Endothelial cell of umbilical vein (primary cell): ENCODE measurements around the gene AZI2. TPM values are rescaled to one million over a fixed set of nuclear protein-coding genes. Genes with fewer than 3 reads are reported as not detected.

Experiments used
- BruUV-seq: library from RNA; stranded (reverse); fragments of 400-500 nt; replicated peaks from 2 replicates; lab custom pipeline; 2021; lab: Mats Ljungman, UMichigan
- CTCF ChIA-PET: fragments of 300-600, 350-600 bp; sonication (Branson Sonifier 250); formaldehyde crosslinking; loops from one replicate; lab custom pipeline; 2021; ENCODE audit warnings: antibody characterized with exemption, inconsistent platforms; lab: Charles Lee
- POLR2A ChIA-PET: fragments of 300-600, 350-600 bp; sonication (Branson Sonifier 250); formaldehyde crosslinking; loops from one replicate; lab custom pipeline; 2021; ENCODE audit warnings: antibody characterized with exemption, inconsistent platforms; lab: Charles Lee
- DNase-seq: peaks from one replicate; pipeline ENCODE4 v3.0.0-alpha.2; 2011; ENCODE audit warnings: low read depth, low spot score
- FAIRE-seq: peaks from 2 replicates; lab custom pipeline; 2011; peaks lifted over from hg19 to GRCh38; lab: Jason Lieb, UNC
- H2AFZ ChIP-seq: 2 replicates; pipeline ENCODE4 v1.6.0; 2012; ENCODE audit warnings: low read depth, low read length, control low read depth, inconsistent platforms
- H3K27ac ChIP-seq: 2 replicates; pipeline ENCODE4 v1.5.1; 2011; ENCODE audit warnings: low read depth, mild to moderate bottlenecking, control low read depth, low read length, moderate library complexity; ENCODE audit not compliant: insufficient read depth
- H3K27me3 ChIP-seq, 2 experiments: 2 replicates each; pipeline versions ENCODE4 v1.6.0 to v1.6.1; 2011; ENCODE audit warnings: low read length in 2 of 2, mixed read lengths in 1 of 2; ENCODE audit not compliant: control insufficient read depth in 2 of 2, insufficient read depth in 2 of 2
- H3K36me3 ChIP-seq, 2 experiments: 2 replicates in 1 of 2; 3 replicates in 1 of 2; pipeline ENCODE4 v1.5.1; 2011; ENCODE audit warnings: low read length in 2 of 2, mild to moderate bottlenecking in 1 of 2, moderate library complexity in 1 of 2; ENCODE audit not compliant: control insufficient read depth in 2 of 2, insufficient read depth in 2 of 2; ENCODE audit errors: extremely low read depth in 1 of 2
- H3K4me1 ChIP-seq: 3 replicates; pipeline ENCODE4 v1.5.1; 2011; ENCODE audit warnings: mild to moderate bottlenecking, low read length; ENCODE audit not compliant: control insufficient read depth, insufficient read depth; ENCODE audit errors: extremely low read depth
- H3K4me2 ChIP-seq: 2 replicates; pipeline ENCODE4 v1.6.1; 2011; ENCODE audit warnings: low read length, control low read depth, mixed read lengths; ENCODE audit not compliant: insufficient read depth
- H3K4me3 ChIP-seq, 3 experiments: fragments of 200-600 bp in 1 of 3; sonication (generic), shearing (Covaris generic) in 1 of 3; replicated peaks in 1 of 3; 2 replicates each; pipeline ENCODE4 v1.5.1; 2011 to 2016; ENCODE audit warnings: control low read depth in 3 of 3, low read length in 3 of 3, mild to moderate bottlenecking in 2 of 3, inconsistent platforms in 1 of 3, low read depth in 1 of 3, moderate library complexity in 1 of 3; ENCODE audit not compliant: insufficient read depth in 1 of 3
- H3K79me2 ChIP-seq: 2 replicates; pipeline ENCODE4 v1.6.0; 2012; ENCODE audit warnings: low read length, inconsistent platforms; ENCODE audit not compliant: control insufficient read depth, insufficient read depth
- H3K9ac ChIP-seq: replicated peaks from 2 replicates; pipeline ENCODE3; 2011; ENCODE audit warnings: low read length, control low read depth; ENCODE audit not compliant: insufficient read depth; ENCODE audit errors: extremely low read depth
- H3K9me1 ChIP-seq: replicated peaks from 3 replicates; pipeline ENCODE4 v1.6.0; 2011; ENCODE audit warnings: mild to moderate bottlenecking, low read length; ENCODE audit not compliant: control insufficient read depth, insufficient read depth; ENCODE audit errors: extremely low read depth
- H3K9me3 ChIP-seq: replicated peaks from 2 replicates; pipeline ENCODE4 v1.5.1; 2012; ENCODE audit warnings: low read length, inconsistent platforms; ENCODE audit not compliant: control insufficient read depth, insufficient read depth
- H4K20me1 ChIP-seq: replicated peaks from 2 replicates; pipeline ENCODE3; 2011; ENCODE audit warnings: mild to moderate bottlenecking, low read length; ENCODE audit not compliant: control insufficient read depth, insufficient read depth; ENCODE audit errors: extremely low read depth
- EZH2 ChIP-seq: IDR thresholded peaks from 2 replicates; pipeline ENCODE4 v1.6.1; 2012; ENCODE audit warnings: borderline replicate concordance, low read depth, mild to moderate bottlenecking, moderate library complexity, low read length, inconsistent platforms; ENCODE audit not compliant: severe bottlenecking
- FOS ChIP-seq: IDR thresholded peaks from 2 replicates; pipeline ENCODE4 v1.6.1; 2011; ENCODE audit warnings: mild to moderate bottlenecking, low read length, moderate library complexity, borderline replicate concordance; ENCODE audit not compliant: insufficient read depth
- GATA2 ChIP-seq: IDR thresholded peaks from 2 replicates; pipeline ENCODE4 v1.7.0; 2011; ENCODE audit warnings: low read depth, mild to moderate bottlenecking, moderate library complexity, mixed read lengths, low read length; ENCODE audit not compliant: insufficient read length, insufficient read depth
- JUN ChIP-seq: IDR thresholded peaks from 2 replicates; pipeline ENCODE4 v1.6.1; 2011; ENCODE audit warnings: borderline replicate concordance, low read depth; ENCODE audit not compliant: insufficient read length, insufficient read depth
- MYC ChIP-seq: IDR thresholded peaks from one replicate; pipeline ENCODE4 v1.6.1; 2011; ENCODE audit warnings: mild to moderate bottlenecking, low read depth, low read length
- POLR2A ChIP-seq: IDR thresholded peaks from 2 replicates; pipeline ENCODE4 v1.6.1; 2012; ENCODE audit warnings: low read depth, mild to moderate bottlenecking, control low read depth, low read length
- POLR2AphosphoS5 ChIP-seq: IDR thresholded peaks from 2 replicates; pipeline ENCODE4 v1.6.1; 2012; ENCODE audit warnings: low read depth, mild to moderate bottlenecking, control low read depth, low read length, moderate library complexity; ENCODE audit not compliant: insufficient read depth
- dilution Hi-C: fragments of 300-500 bp; cut with MboI; formaldehyde crosslinking; loops from one replicate; pipeline ENCODE4 v1.15.0; 2019; ENCODE audit warnings: low sequenced_read_pairs; ENCODE audit not compliant: extremely low pct_ligation_motif_present
- intact Hi-C: fragments of 100-400 bp; cut with micrococcal nuclease; formaldehyde crosslinking; loops from one replicate; pipeline ENCODE4 v1.10.0; 2022
- polyA plus RNA-seq, 4 experiments: library from polyadenylated mRNA; depleted of rRNA in 3 of 4; stranded (reverse) in 3 of 4; unstranded in 1 of 4; fragments of >200 nt; gene quantifications; 2 replicates each; pipeline versions ENCODE4 v1.2.1 to v1.2.3, GENCODE V29; 2011 to 2012; ENCODE audit warnings: missing spikeins in 1 of 4
- total RNA-seq: library from RNA; stranded (reverse); gene quantifications from 2 replicates; pipeline ENCODE4 v1.2.3, GENCODE V29; 2021
- TF ChIP-seq, protein P1 (sequence below): IDR thresholded peaks from 2 replicates; pipeline ENCODE4 v1.6.1; 2011; ENCODE audit not compliant: insufficient read depth, insufficient read length
- TF ChIP-seq, protein P2 (sequence below), 2 donors: IDR thresholded peaks; 1 replicate in 1 of 2; 2 replicates in 1 of 2; pipeline ENCODE4 v1.5.1; 2011; ENCODE audit warnings: low read length in 2 of 2, mild to moderate bottlenecking in 2 of 2, moderate library complexity in 2 of 2, control low read depth in 1 of 2, inconsistent platforms in 1 of 2, low read depth in 1 of 2; ENCODE audit not compliant: insufficient read depth in 1 of 2; ENCODE audit errors: extremely low read depth in 1 of 2

Gene AZI2
- total and polyA plus RNA-seq, 2 donors (not counting 3 experiments of a cell fraction or from before 2014, with no cell fraction given), result 17.4 to 39.5 TPM

DNA sequence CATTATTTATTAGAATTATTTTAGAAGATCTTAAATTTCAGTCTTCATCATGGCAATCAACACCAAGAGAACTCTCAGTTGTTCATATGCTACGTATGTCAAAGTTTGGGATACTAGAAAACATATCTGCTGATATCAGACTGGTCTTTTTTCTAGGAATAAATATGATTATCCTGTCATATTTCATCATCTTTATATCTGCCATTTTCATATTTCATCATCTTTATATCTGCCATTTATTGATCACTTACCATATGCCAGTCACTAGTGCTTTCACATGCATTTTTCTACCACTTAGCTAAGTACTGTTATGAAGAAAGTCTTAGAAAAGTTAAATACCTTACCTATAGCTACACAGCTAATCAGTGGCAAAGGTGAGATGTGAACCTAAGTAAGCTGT lies 2.9 kb downstream of the AZI2 start:
- Histone ChIP-seq H3K9me3 (no peaks in the 10 kb centered on the region), H3K27me3 (no peaks in the 10 kb centered on the region), H3K4me2 (no peak overlapping the region), H2AFZ (no peak overlapping the region), H3K36me3 (no peaks in the 10 kb centered on the region), H3K4me3 (no peak overlapping the region), H3K9ac (no peak overlapping the region), H3K27ac (no peak overlapping the region), H3K79me2 (peaks cover 35% of the 10 kb centered on the region), H4K20me1 (peaks cover 2% of the 10 kb centered on the region), H3K4me1 (peaks cover 16% of the 10 kb centered on the region), H3K9me1 (no peaks in the 10 kb centered on the region)
- BruUV-seq, result no TSS peak
- dilution Hi-C loops (no loop called here), intact Hi-C loops (loop anchor here (10.0 kb wide), 1 partner anchor 891 kb away; no protein-coding TSS in a partner anchor)
- ChIA-PET POLR2A (no interaction called here), CTCF (no interaction called here)
- FAIRE-seq, result no peak
- TF ChIP-seq EZH2 (no peak), FOS (no peak), JUN (no peak), POLR2AphosphoS5 (no peak), POLR2A (no peak), GATA2 (no peak), MYC (no peak)
- TF ChIP-seq, protein P1, sequence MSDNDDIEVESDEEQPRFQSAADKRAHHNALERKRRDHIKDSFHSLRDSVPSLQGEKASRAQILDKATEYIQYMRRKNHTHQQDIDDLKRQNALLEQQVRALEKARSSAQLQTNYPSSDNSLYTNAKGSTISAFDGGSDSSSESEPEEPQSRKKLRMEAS, result no peak
- TF ChIP-seq, protein P2, sequence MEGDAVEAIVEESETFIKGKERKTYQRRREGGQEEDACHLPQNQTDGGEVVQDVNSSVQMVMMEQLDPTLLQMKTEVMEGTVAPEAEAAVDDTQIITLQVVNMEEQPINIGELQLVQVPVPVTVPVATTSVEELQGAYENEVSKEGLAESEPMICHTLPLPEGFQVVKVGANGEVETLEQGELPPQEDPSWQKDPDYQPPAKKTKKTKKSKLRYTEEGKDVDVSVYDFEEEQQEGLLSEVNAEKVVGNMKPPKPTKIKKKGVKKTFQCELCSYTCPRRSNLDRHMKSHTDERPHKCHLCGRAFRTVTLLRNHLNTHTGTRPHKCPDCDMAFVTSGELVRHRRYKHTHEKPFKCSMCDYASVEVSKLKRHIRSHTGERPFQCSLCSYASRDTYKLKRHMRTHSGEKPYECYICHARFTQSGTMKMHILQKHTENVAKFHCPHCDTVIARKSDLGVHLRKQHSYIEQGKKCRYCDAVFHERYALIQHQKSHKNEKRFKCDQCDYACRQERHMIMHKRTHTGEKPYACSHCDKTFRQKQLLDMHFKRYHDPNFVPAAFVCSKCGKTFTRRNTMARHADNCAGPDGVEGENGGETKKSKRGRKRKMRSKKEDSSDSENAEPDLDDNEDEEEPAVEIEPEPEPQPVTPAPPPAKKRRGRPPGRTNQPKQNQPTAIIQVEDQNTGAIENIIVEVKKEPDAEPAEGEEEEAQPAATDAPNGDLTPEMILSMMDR (IDR thresholded peaks at IDR 0.05; ENCODE audit: extremely low read depth in 1 of 2, insufficient read depth in 1 of 2, low read depth in 1 of 2, low read length in 2 of 2), result no peak
- DNase-seq, result no peak
